HG03432 (cell line): ENCODE data around the gene GAK.
"Not testable (repeated sequence)": the region's sequence is repeated elsewhere in the genome, so short reads cannot be mapped to it uniquely, and the experiment has no call there.

Experiments
- ATAC-seq: cut with Tn5 transposase; IDR thresholded peaks from one replicate; pipeline ENCODE4 v1.9.1; 2021; ENCODE audit warnings: mild to moderate bottlenecking, moderate library complexity; ENCODE audit not compliant: unreplicated experiment

The GAK gene

DNA sequence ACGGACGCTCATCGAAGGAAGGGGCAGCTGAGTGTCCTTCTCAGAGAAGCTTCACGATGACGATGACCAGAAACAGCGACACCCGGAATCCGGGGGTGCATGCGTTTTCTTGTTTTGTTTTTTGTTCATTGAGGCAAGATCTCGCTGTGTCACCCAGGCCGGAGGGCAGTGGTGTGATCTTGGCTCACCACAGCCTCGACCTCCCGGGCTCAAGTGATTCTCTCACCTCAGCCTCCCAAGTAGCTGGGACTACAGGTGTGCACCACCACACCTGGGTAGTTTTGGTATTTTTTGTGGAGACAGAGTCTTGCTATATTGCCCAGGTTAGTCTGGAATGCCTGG lies 21.4 kb upstream of the GAK start:
- ATAC-seq: no peak

DNA sequence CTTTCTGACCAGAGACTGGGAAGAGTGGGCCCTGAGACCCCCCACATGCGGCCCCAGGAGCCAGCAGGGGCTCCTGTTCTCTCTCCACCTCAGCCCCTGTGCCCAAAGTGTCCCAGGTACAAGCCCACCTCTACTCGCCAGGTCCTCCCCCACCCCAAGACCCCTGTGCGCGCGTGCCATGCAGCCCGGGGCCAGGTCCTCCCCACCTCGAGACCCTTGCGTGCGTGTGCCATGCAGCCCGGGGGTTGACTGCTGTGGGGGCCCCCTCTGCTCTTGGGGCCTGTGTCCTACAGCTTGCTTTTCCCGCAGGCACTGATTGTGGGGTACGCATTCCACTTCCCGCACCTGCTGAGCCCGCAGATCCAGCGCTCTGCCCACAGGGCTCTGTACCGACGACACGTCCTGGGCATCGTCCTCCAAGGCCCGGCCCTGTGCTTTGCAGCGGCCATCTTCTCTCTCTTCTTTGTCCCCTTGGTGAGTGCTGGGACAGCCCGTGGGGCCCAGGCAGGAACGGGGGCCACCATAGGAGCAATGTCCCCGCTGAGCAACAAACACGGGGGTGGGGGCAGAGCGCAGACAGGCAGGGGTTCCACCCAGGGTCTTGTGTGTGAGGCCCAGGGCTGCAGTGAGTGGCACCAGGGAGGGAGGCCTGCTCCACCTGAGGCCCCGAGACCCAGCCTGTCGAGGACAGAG lies 20.9 kb upstream of the GAK start:
- no peak for ATAC-seq

DNA sequence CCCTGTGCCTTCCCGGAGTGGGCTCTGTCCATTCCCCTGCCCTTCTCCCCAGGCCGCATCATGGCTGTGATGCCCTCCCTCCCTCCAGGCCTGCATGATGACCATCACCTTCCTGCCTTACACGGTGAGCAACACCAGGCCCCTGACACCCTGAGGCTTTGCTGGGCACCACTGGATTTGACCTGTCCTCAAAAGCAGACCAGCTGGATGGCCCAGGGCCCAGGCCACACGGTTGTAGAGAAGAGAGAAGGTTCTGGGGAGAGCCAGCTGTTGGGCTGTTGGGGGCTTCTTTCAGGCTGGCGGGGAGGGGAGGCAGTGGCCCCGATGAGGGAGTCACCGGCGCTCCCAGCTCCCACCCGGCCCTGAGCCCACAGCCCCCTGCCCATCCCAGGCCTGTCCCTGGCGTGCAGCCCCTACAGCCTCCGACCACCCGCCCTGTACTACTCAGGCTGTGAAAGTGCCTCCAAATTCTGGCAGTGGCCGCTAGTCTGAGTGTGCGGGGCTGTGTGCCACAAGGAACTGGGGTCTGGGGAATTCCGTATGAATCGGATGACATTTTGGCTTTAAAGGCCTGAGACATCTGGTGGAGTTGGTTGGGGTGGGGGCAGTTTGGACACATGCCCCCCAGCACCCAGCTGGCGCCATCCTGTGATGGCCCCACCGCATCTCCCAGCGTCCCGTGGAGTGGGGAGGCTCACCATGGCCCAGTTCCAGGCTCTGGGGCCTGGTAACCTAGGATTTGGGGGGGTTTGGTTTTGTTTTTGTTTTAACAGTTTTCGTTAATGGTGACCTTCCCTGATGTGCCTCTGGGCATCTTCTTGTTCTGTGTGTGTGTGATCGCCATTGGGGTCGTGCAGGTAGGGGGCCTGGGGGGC lies 19.7 kb upstream of the GAK start:
- no peak for ATAC-seq

DNA sequence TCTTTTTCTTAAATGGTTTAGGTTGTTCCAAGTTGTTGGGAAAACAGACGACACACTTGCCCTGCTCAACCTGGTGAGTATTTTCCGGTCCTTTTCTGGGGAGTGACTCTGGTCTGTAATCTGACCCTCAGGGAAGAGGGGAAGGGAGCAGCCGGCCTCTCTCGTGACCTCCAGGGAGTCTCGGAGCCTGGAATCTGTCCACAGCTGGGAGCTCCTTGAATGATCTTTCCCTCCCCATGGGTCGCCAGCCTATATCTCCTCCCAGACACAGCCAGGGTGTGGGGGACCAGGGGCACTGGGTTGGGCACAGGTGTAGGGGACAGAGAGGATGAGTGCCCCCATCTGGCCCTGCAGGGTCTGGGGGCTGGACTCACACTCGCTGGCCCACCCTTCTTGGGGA lies 19.1 kb upstream of the GAK start:
- no peak for ATAC-seq

DNA sequence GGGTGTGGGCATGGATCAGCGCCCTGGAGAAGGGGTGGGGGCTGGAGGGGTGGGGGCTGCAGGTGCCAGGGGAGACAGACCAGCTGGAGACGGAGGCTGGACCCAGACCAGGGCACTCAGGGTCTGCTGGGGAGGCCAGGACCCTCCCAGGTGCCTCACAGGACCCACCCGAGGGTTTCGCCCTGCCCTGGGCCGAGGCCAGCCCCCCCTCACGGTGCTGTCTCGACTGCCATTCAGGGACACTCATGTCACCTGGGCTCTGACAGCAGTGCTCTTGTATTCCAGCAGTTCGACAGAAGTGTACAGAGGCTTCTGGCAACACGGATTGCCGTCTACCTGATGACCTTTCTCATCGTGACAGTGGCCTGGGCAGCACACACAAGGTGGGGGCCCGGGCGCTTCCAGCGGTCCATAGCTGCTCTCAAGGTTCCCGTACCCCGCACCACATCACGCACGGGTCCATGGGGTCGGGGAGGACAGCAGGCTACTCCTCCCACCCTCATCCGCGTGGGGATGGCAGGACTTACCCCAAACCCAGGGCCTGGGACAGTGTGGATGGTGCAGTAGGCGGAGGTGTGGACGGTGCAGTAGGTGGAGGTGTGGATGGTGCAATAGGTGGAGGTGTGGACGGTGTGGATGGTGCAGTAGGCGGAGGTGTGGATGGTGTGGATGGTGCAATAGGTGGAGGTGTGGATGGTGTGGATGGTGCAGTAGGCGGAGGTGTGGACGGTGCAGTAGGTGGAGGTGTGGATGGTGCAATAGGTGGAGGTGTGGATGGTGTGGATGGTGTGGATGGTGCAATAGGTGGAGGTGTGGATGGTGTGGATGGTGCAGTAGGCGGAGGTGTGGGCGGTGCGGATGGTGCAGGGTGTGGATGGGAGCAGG lies 18.3 kb upstream of the GAK start:
- ATAC-seq: no peak

DNA sequence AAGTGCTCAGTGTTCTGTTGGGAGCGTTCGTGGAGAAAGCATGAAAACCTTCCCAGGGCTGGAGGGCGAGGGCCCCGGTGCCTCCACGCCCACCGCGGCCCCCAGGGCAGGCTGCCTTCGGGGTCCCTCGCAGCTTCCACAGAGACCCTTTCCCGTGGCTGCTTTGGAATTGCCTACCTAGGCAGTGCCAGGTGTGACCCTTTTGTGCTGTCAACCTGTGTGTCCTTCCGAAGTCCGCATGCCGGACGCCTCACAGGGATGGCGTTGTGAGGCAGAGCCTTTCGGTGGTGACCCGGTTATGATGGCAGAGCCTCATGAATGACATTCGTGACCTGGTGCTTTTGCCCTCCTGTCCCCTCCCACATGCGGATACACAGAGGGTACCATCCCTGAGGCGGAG lies 17.5 kb upstream of the GAK start:
- ATAC-seq: no peak

DNA sequence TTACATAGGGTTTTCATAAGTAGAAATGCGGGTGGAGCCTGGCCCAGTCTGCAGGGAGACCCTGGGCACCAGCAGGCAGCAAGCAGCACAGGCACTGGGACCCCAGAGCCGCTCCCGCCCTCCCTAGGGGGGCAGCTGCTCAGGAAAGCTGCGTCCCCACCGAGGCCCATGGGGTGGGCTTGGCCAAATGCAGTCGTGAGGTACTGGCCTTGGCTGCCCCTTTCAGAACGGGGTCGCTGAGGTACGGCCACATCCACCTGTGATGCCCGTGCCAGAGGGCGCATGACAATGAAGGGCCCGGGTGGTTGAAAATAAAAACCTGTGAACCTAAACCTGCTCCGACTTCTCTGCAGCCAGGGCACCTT lies 16.8 kb upstream of the GAK start:
- no peak for ATAC-seq

DNA sequence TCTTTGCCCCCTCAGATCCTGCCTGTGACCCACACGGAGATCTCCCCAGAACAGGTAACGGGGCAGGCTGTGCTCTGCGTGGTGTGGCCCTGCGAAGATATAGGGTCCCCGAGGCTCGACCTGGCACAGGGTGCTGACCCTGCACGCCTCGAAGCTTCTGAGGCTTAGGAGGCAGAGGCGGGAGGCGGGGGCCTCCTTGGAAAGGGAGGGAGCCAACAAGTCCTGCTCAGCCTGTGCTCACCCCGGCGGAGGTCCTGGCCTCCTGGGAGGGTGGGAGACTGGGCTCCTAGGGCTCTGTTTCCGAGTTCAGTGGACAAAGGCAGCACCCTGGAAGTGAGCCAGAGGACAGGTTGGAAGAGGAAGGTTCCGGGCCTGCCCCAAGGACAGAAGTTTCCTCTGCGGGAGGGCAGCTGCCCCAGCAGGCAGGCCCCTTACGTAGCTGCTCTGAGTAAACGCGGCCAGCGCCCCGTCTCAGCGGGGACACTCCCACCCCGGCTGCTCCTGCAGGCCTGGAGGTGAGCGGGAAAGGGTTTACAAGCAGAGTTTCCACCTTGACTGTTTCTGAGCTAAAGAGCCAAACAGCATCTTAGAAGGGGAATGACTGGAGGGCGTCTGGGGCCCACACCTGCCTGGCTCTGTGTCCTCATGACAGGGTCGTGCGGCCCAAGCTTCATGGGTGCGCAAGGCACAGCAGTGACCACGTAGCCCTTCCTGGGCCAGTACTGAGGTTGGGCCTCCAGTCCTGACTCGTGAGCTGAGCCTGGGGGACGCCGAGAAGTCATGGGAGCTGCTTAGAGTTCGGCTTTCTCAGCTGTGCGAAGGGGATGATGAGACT lies 16.2 kb upstream of the GAK start:
- ATAC-seq: no peak

DNA sequence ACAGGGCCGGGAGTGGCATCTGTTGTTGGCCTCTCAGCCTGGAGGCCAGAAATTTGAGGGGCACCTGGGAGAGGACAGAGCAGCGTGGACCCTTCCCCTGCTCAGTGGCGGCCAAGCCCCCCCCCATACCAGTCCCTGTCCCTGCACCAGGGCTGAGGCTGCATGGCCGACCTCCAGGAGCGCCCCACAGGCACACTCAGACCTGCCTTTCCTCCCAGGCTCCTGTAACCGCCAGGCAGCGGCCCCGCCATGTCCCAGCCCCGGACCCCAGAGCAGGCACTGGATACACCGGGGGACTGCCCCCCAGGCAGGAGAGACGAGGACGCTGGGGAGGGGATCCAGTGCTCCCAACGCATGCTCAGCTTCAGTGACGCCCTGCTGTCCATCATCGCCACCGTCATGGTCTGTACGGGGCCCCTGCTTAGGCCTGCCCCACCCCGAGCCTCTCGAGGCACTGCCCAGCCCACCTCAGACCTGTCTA lies 15.4 kb upstream of the GAK start:
- ATAC-seq: no peak

DNA sequence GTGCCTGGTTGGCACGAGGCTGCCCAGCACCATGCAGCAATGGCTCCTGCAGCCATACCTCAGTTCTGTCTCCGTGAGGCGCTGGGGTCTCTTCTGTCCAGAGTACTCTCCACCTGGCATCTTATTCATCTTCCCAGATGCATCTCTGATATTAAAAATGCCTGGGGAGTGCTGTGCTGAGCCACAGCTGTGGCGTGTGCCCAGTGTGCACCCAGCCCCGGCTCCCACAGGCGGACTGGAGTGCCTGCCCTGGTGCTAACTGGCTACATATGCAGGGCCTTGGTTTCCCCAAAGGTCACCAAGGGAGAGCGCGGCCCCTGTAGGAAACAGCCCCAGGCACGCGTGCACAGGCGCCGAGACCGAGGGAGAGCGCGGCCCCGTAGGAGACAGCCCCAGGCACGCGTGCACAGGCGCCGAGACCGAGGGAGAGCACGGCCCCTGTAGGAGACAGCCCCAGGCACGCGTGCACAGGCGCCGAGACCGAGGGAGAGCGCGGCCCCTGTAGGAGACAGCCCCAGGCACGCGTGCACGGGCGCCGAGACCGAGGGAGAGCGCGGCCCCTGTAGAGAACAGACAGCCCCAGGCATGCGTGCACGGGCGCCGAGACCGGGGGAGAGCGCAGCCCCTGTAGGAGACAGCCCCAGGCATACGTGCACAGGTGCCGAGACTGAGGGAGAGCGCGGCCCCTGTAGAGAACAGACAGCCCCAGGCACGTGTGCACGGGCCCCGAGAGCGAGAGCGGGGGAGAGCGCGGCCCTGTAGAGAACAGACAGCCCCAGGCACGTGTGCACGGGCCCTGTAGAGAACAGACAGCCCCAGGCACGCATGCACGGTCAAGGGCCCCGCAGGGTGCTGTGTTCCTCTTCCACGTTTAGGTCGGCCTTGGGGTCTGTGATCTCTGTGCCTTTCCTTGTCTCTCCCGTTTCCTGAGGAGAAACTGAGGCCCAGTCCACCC lies 14.7 kb upstream of the GAK start:
- no peak for ATAC-seq

DNA sequence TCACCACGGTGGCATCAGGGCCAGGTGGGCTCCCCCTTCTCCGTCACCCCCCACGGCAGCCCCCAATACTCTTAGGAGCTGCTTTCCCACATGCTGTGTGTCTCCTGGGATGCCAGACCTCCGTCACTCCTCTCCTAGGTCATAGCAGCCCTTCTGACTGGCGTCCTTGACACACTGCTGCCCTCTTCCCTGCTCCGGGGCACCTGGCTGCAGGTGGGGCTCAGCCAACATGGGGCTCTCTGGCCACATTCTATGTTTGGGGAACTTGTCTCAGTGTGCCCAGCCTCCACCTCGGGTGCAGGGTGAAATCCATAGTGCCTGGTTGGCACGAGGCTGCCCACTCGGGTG lies 14.0 kb upstream of the GAK start:
- no peak for ATAC-seq

DNA sequence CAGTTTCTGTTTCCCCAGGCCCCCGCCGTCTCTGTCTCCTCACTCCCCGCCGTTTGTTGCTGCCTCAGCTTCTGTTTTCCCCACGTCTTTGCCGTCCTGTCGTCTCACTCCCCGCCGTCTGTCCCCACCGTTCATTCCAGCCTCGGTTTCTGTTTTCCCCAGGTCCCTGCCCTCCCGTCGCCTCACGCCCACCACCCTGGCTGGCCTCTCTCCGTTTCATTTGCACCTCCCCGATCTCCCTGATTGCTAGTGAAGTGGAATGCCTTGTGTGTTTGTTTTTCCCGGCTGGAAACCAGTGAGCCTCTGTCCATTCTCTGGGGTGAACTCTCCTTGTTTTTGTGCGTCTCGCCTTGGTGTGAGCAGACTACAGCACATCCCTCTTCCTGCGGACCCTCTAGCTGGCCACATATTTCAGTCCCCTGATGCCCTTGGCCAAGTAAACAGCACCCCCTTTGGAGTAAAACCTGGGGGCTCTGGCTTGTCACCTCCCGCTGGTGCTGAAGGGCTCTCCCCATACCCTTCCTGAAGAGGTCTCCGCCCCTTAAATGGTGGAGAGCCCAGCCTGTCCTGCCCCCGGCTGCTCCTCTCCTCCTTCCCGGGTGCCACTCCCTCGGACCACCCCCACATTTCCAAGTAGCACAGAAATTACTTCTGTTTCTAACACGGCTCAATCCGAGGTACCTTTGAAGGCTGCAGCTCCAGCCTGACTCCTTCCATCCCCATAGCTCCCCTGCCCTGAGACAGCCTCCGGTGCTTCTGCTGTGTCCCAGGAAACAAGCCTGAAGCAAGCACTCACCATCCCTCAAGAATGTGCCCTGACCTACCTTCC lies 13.4 kb upstream of the GAK start:
- no peak for ATAC-seq

DNA sequence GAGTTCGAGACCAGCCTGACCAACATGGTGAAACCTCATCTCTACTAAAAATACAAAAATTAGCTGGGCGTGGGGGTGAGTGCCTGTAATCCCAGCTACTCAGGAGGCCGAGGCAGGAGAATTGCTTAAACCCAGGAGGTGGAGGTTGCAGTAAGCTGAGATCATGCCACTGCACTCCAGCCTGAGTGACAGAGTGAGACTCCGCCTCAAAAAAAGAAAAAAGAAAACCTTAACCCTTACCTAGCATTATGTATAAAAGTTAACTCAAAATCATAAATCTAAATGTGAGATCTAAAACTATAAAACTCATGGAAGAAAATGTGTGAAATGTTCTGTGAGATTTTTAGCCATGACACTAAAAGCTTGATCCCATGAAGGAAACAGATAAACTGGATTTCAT lies 7.4 kb upstream of the GAK start:
- not testable (repeated sequence) for ATAC-seq

DNA sequence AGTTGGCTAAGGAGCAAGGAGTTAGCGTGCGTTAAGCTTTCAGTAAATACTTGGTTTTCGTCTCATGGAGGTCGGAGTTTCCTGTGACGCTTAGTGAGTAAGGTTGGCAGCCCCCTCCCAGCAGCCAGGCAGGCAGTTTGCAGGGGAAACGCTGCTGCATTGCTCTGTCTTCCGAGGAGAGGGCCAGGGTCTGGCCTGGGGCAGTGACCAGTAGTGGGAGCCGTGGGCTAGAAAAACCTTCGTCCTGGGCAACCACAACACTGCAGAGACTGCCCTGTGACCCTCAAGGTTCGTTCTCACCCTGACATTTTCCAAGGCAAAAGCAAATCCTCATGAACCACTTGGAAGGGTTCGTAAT lies 576 bp upstream of the GAK start:
- peak; percentile 2 for ATAC-seq

DNA sequence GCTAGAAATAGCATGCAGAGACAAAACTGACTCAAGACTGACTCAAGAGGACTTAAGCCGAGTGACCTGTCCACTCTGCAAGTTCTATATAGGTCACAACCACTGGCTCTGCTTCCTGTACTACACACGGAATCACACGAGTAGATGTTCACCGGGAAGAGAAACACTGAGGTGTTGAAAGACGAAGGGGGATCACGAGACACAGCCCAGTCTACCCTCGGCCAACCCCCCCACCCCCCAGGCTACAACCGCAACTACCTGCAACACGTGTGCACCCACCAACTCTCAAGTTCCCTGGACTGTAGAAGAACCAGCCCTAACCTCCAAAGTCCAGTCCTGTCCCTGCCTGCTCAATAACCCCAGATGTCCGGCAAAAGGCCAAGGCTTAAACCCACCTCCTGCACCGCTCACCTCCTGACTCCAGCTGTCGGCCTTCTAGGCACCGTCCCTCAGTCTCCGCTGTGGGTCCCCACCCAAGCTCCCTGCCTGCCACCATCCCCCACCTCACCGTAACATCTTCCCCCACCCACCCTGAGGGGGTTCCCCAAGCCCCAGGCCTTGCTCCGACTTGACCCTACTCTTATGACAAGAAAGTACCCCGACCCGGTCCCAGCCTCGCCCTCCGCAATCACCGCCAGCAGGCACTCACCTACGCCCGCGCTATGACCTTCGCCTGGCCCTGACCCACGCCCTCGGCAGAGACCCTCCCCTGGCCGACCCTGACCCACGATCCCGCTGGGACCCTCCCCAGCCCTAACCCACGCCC lies 739 bp downstream of the GAK start:
- no peak for ATAC-seq

DNA sequence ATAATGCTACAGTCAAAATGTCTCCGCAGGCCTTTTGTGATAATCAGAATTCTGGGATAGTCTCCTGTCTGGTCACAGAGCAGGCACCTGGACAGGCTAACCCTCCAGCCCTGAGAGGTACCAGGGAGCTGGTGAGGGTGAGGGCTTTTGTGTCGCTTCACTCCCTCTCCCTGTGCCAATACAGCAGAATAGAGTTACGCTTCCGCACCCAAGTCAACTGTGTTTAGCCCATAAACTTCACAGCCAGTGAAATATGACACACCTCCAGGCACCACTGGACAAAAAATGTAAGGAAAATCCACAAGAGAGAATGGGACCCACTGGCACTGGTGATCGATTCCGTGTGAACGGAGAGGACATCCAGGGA lies 1.3 kb downstream of the GAK start:
- no peak for ATAC-seq

DNA sequence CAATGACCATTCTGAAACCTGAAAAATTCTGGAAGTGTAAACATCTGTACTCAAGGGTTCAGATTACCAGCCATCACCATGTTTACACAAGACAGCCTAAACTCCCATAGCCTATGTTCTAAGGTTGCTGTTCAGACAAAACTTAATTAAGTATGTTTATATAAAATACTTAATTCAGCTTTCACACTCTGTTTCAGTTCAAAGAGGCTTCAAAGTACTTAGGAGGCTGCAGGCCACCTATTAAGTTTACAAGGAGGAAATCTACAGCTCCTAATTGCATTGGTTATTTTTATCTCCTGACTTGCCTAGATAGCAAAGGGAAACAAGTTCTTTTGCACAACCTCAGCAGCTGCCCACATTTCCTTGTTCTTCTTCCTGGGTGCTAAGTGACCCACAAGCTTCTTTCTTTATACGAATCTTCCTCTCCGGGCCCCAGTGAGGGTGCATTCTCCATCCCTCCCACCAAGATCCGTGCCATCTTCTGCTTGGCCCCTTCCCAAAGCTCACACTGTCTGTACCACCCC lies 2.0 kb downstream of the GAK start:
- no peak for ATAC-seq
